OCI-LY7 (cell line): ENCODE data around the gene NAT16.

ENCODE experiments used
- CTCF ChIP-seq: fragments of 200-600 bp; sonication (generic); conservative IDR thresholded peaks from 2 replicates; pipeline ENCODE4 v1.5.1; 2014; ENCODE audit warnings: mild to moderate bottlenecking, antibody characterized with exemption, low read length, moderate library complexity, mixed read lengths
- EZH2phosphoT487 ChIP-seq: fragments of 200-600 bp; sonication (generic); IDR thresholded peaks from 2 replicates; pipeline ENCODE4 v1.6.1; 2018; ENCODE audit warnings: low read depth, borderline replicate concordance, mild to moderate bottlenecking, mixed run types, antibody characterized with exemption, low read length, moderate library complexity, mixed read lengths

- TF ChIP-seq CTCF: no peak
- no peak for TF ChIP-seq EZH2phosphoT487
Measured at GRCh38 chr7:101128040-101128834, 51.9 kb downstream of the NAT16 start.
